HepG2 (cell line): ENCODE results near the gene SRF. TPM values are rescaled to one million over a fixed set of nuclear protein-coding genes. Genes with fewer than 3 reads are reported as not detected.

Source experiments
- ATF2 ChIP-seq: sonication (generic); formaldehyde crosslinking; IDR thresholded peaks from 2 replicates; pipeline ENCODE4 v1.4.0; 2020; ENCODE audit warnings: missing genetic modification reagents
- CENPBD1 ChIP-seq: sonication (generic); formaldehyde crosslinking; IDR thresholded peaks from 2 replicates; pipeline ENCODE4 v1.8.0; 2022; ENCODE audit warnings: missing genetic modification reagents, low read depth, mild to moderate bottlenecking, borderline replicate concordance
- HDAC6 ChIP-seq: fragments of 200-600 bp; sonication (generic); IDR thresholded peaks from 2 replicates; pipeline ENCODE4 v1.7.0; 2017; ENCODE audit warnings: mild to moderate bottlenecking, antibody characterized with exemption, low read length, low read depth
- MTF2 ChIP-seq: sonication (generic); formaldehyde crosslinking; IDR thresholded peaks from 2 replicates; pipeline ENCODE4 v1.5.0; 2020; ENCODE audit warnings: missing genetic modification reagents, borderline replicate concordance
- NRL ChIP-seq: sonication (generic); formaldehyde crosslinking; IDR thresholded peaks from 2 replicates; pipeline ENCODE4 v1.5.0; 2020; ENCODE audit warnings: missing genetic modification reagents, mild to moderate bottlenecking, moderate library complexity, borderline replicate concordance
- PRDM10 ChIP-seq: sonication (generic); formaldehyde crosslinking; IDR thresholded peaks from 2 replicates; pipeline ENCODE4 v1.4.0; 2020; ENCODE audit warnings: low read depth, missing genetic modification reagents
- TBL1XR1 ChIP-seq: fragments of 150-350 bp; IDR thresholded peaks from 2 replicates; pipeline ENCODE4 v1.6.1; 2014; ENCODE audit warnings: borderline replicate concordance, low read length; ENCODE audit not compliant: partially characterized antibody
- UBTF ChIP-seq: sonication (generic); formaldehyde crosslinking; IDR thresholded peaks from 2 replicates; pipeline ENCODE4 v1.4.0; 2020; ENCODE audit warnings: mild to moderate bottlenecking, missing genetic modification reagents
- ZBTB43 ChIP-seq: sonication (generic); formaldehyde crosslinking; conservative IDR thresholded peaks from 2 replicates; pipeline ENCODE4 v1.4.0; 2020; ENCODE audit warnings: missing genetic modification reagents
- ZMAT3 ChIP-seq: sonication (generic); formaldehyde crosslinking; conservative IDR thresholded peaks from 2 replicates; pipeline ENCODE4 v1.7.0; 2021; ENCODE audit warnings: missing genetic modification reagents
- ZNF282 ChIP-seq: fragments of 450-650 bp; IDR thresholded peaks from 2 replicates; pipeline ENCODE4 v1.6.1; 2018; ENCODE audit not compliant: partially characterized antibody
- ZNF451 ChIP-seq: sonication (generic); formaldehyde crosslinking; IDR thresholded peaks from 2 replicates; pipeline ENCODE4 v1.5.0; 2020; ENCODE audit warnings: mild to moderate bottlenecking, missing genetic modification reagents
- ZNF512 ChIP-seq: sonication (generic); formaldehyde crosslinking; IDR thresholded peaks from 2 replicates; pipeline ENCODE4 v1.4.0; 2020; ENCODE audit warnings: mild to moderate bottlenecking, missing genetic modification reagents
- ZNF567 ChIP-seq: sonication (generic); formaldehyde crosslinking; IDR thresholded peaks from 2 replicates; pipeline ENCODE4 v1.8.1; 2023; ENCODE audit warnings: mild to moderate bottlenecking, missing genetic modification reagents, borderline replicate concordance
- ZNF569 ChIP-seq: sonication (generic); formaldehyde crosslinking; IDR thresholded peaks from 2 replicates; pipeline ENCODE4 v1.5.0; 2020; ENCODE audit warnings: mild to moderate bottlenecking, missing genetic modification reagents, moderate library complexity, borderline replicate concordance
- polyA plus RNA-seq, 8 experiments: library from polyadenylated mRNA; depleted of rRNA in 3 of 8; stranded (reverse) in 7 of 8; unstranded in 1 of 8; fragments of >200 nt; fragmentation: Illumina TruSeq in 4 of 8; extraction: Trizol in 4 of 8; gene quantifications; 2 replicates each; pipeline versions ENCODE4 v1.2.1 to v1.2.3, GENCODE V29; 2011 to 2016; ENCODE audit warnings: low read depth in 4 of 8, missing spikeins in 1 of 8, mixed read lengths in 1 of 8; ENCODE audit not compliant: insufficient read depth in 1 of 8
- total RNA-seq, 5 experiments: library from RNA; depleted of rRNA; stranded (reverse); fragments of >200 nt; fragmentation: Illumina TruSeq; extraction: Trizol; gene quantifications; 2 replicates each; pipeline ENCODE4 v1.2.3, GENCODE V29; 2016; ENCODE audit warnings: low read depth in 1 of 5

The SRF gene
- total and polyA plus RNA-seq, 2 of the 13 experiments (the other 11 are each of a cell fraction or from before 2014, with no cell fraction given) = 25.5 to 44.1 TPM

GRCh38 chr6:43196337-43196736 lies 25.3 kb downstream of the SRF start (continued):
- TF ChIP-seq ZBTB43 = no peak
- TF ChIP-seq ZNF567 (CRISPR knock-in tag) = no peak
- no peak for TF ChIP-seq TBL1XR1
- TF ChIP-seq PRDM10 (CRISPR knock-in tag) = no peak
- TF ChIP-seq CENPBD1 = no peak
- 0 out of 2 replicates have a peak, but pooled peaks have one; percentile 50 for TF ChIP-seq NRL (CRISPR knock-in tag)
- no peak for TF ChIP-seq ZNF569
- TF ChIP-seq UBTF (CRISPR knock-in tag) = no peak
- TF ChIP-seq ZMAT3 (CRISPR knock-in tag) = no peak
- no peak for TF ChIP-seq ZNF512
- TF ChIP-seq MTF2 (CRISPR knock-in tag) = no peak
- TF ChIP-seq ZNF451 = no peak
- TF ChIP-seq ZNF282 = no peak
- no peak for TF ChIP-seq ATF2
- no peak for TF ChIP-seq HDAC6
